ENCODE measurements around the gene RNASEH1.
A peak's percentile ranks its signal among the peaks of the same experiment; 100 is the strongest.

RNASEH1 gene

DNA sequence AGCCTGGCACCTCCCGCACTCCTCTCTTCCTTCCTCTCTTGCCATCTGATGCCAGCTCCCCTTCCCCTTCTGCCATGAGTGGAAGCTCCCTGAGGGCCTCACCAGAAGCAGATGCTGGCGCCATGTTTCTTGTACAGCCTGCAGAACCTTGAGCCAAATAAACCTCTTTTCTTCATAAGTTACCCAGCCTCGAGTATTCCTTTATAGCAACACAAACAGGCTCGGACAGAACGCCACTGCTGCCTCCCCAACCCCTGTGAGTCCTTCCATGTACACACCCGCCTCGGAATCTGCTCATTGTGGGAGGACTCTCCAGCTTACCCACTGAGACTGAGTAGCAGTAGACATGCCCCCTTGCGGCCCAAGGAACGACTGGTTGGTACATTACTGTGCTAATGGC, 8.7 kb upstream of the RNASEH1 start:
- TF ChIP-seq, protein P1, sequence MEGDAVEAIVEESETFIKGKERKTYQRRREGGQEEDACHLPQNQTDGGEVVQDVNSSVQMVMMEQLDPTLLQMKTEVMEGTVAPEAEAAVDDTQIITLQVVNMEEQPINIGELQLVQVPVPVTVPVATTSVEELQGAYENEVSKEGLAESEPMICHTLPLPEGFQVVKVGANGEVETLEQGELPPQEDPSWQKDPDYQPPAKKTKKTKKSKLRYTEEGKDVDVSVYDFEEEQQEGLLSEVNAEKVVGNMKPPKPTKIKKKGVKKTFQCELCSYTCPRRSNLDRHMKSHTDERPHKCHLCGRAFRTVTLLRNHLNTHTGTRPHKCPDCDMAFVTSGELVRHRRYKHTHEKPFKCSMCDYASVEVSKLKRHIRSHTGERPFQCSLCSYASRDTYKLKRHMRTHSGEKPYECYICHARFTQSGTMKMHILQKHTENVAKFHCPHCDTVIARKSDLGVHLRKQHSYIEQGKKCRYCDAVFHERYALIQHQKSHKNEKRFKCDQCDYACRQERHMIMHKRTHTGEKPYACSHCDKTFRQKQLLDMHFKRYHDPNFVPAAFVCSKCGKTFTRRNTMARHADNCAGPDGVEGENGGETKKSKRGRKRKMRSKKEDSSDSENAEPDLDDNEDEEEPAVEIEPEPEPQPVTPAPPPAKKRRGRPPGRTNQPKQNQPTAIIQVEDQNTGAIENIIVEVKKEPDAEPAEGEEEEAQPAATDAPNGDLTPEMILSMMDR (IDR thresholded peaks at IDR 0.05; ENCODE audit: extremely low read depth, missing control alignments) = no peak
- DNase-seq (ENCODE audit: low spot score) = no peak

GRCh38 chr2:3565117-3565516, 7.0 kb upstream of the RNASEH1 start:
- TF ChIP-seq, protein P1 (IDR thresholded peaks at IDR 0.05; ENCODE audit: extremely low read depth, missing control alignments) = no peak

GRCh38 chr2:3563521-3563976, 5.4 kb upstream of the RNASEH1 start:
- TF ChIP-seq, protein P1 (IDR thresholded peaks at IDR 0.05; ENCODE audit: extremely low read depth, missing control alignments) = no peak
- peak; percentile 62 for DNase-seq (ENCODE audit: low spot score)

More at GRCh38 chr2:3565117-3565516, 7.0 kb upstream of the RNASEH1 start:
- DNase-seq (ENCODE audit: low spot score) = no peak

DNA sequence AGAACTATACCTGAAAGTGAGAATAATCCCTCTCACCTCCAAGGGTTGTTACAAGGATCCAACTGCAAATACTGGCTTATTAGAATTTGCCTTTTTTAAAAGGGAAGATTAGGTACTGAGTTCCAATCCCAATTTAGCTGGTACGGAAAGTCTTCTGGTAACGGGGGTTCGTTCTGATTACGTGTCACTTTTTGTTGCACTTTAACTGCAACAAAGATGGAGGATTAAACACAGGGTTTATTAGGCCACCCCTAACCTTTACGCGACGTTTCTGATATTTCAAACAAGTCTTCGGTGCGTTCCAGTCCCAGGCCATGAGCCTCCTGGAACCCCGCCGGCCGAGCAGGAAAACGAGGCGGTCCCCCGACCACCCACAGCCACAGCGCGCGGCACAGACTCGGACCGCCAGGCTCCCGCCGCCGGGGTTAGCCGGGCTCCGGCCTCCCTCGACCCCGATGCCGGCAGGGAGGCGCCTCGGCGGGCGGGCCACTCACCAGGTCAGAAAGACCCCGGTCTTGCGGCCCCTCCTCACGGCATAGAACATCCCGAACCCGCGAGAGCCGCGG, 411 bp downstream of the RNASEH1 start:
- TF ChIP-seq, protein P1 (IDR thresholded peaks at IDR 0.05; ENCODE audit: extremely low read depth, missing control alignments) = no peak
- DNase-seq (ENCODE audit: low spot score) = no peak

- TF ChIP-seq, protein P1 (IDR thresholded peaks at IDR 0.05; ENCODE audit: extremely low read depth, missing control alignments) = no peak
Observed at GRCh38 chr2:3553946-3554345, 4.2 kb downstream of the RNASEH1 start.

DNA sequence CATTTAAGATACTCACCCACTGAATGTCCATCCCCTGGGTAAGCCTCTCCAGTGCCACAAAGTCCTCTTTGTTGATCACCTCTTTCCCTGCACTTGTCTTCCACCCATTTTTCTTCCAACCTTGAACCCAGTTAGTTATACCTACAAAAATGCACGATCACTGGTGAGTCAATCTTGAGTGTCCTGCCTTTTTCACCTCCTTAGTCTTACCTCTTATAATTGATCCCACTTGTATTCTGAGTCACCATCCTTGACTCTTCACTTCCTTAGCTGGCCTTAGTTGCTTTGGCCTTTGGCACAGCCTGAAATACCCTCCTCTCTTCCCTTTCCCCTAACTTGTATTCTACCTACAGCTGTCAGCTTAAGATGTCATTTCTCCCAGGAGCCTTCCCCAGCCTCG, 10.2 kb downstream of the RNASEH1 start:
- no peak for DNase-seq (ENCODE audit: low spot score)
- TF ChIP-seq, protein P1 (IDR thresholded peaks at IDR 0.05; ENCODE audit: extremely low read depth, missing control alignments) = no peak

More at GRCh38 chr2:3553946-3554345, 4.2 kb downstream of the RNASEH1 start:
- DNase-seq (ENCODE audit: low spot score) = no peak

- DNase-seq (ENCODE audit: low spot score) = no peak
- TF ChIP-seq, protein P1 (IDR thresholded peaks at IDR 0.05; ENCODE audit: extremely low read depth, missing control alignments) = no peak
Observed at GRCh38 chr2:3545788-3546478, 12.2 kb downstream of the RNASEH1 start.

All from GM20000 (cell line).